ACC112 (cell line): ENCODE data around the gene GNB1.

Experiments used
- H2AFZ ChIP-seq: fragments of 200-600 bp; sonication (generic); one replicate; pipeline ENCODE4 v1.6.0; 2017; ENCODE audit warnings: antibody characterized with exemption, low read length; ENCODE audit not compliant: unreplicated experiment
- H3K27ac ChIP-seq: fragments of 200-600 bp; sonication (generic); 2 replicates; pipeline ENCODE4 v1.5.1; 2014; ENCODE audit warnings: low read depth, mild to moderate bottlenecking, antibody characterized with exemption, low read length, moderate library complexity
- H3K27me3 ChIP-seq: fragments of 200-600 bp; sonication (generic); 2 replicates; pipeline ENCODE4 v1.6.1; 2014; ENCODE audit warnings: mild to moderate bottlenecking, antibody characterized with exemption, low read length, moderate library complexity, mixed read lengths; ENCODE audit not compliant: insufficient read depth
- H3K36me3 ChIP-seq: fragments of 200-600 bp; sonication (generic); 2 replicates; pipeline ENCODE4 v1.6.1; 2016; ENCODE audit warnings: mild to moderate bottlenecking, antibody characterized with exemption, low read length, moderate library complexity, mixed read lengths; ENCODE audit not compliant: insufficient read depth
- H3K4me1 ChIP-seq: fragments of 200-600 bp; sonication (generic); one replicate; pipeline ENCODE4 v1.6.1; 2016; ENCODE audit warnings: low read length, mixed read lengths; ENCODE audit not compliant: insufficient read depth, unreplicated experiment, control insufficient read depth
- H3K4me3 ChIP-seq: fragments of 200-600 bp; sonication (generic); 2 replicates; pipeline ENCODE4 v1.5.1; 2014; ENCODE audit warnings: mild to moderate bottlenecking, low read depth, low read length
- H3K79me2 ChIP-seq: fragments of 200-600 bp; sonication (generic); one replicate; pipeline ENCODE4 v1.6.0; 2016; ENCODE audit warnings: low read length; ENCODE audit not compliant: control insufficient read depth, unreplicated experiment, insufficient read depth

The GNB1 gene

GRCh38 chr1:1852619-1853414 lies 38.1 kb downstream of the GNB1 start:
- H3K79me2 ChIP-seq, result peaks cover 98% of the 10 kb centered on the region
- no peaks in the 10 kb centered on the region for H3K27me3 ChIP-seq
- no peak overlapping the region for H3K27ac ChIP-seq
- H3K36me3 ChIP-seq, result 0 out of 2 replicates have a peak, but pooled peaks cover 6% of the 10 kb centered on the region
- peaks cover 4% of the 10 kb centered on the region for H3K4me1 ChIP-seq
- H2AFZ ChIP-seq, result no peak overlapping the region
- H3K4me3 ChIP-seq, result no peak overlapping the region

- Histone ChIP-seq H3K79me2 (peaks cover 94% of the 10 kb centered on the region), H3K4me1 (no peaks in the 10 kb centered on the region), H3K4me3 (no peak overlapping the region), H2AFZ (no peak overlapping the region), H3K27ac (no peak overlapping the region), H3K27me3 (no peaks in the 10 kb centered on the region), H3K36me3 (0 out of 2 replicates have a peak, but pooled peaks cover 6% of the 10 kb centered on the region)
These were observed 43.0 kb downstream of the GNB1 start for GRCh38 chr1:1847890-1848289.

- Histone ChIP-seq H3K79me2 (peaks cover 94% of the 10 kb centered on the region), H3K4me3 (no peak overlapping the region), H2AFZ (no peak overlapping the region), H3K36me3 (peaks cover 6% of the 10 kb centered on the region; the same call in 1 of the 2 replicates), H3K4me1 (no peaks in the 10 kb centered on the region), H3K27ac (no peak overlapping the region), H3K27me3 (no peaks in the 10 kb centered on the region)
These were observed 43.6 kb downstream of the GNB1 start for GRCh38 chr1:1847061-1847850.

GRCh38 chr1:1846386-1846918 lies 44.4 kb downstream of the GNB1 start:
- Histone ChIP-seq H3K27ac (no peak overlapping the region), H3K4me1 (no peaks in the 10 kb centered on the region), H2AFZ (no peak overlapping the region), H3K79me2 (peaks cover 94% of the 10 kb centered on the region), H3K36me3 (peaks cover 6% of the 10 kb centered on the region; the same call in 1 of the 2 replicates), H3K27me3 (no peaks in the 10 kb centered on the region), H3K4me3 (no peak overlapping the region)

GRCh38 chr1:1842360-1843146 lies 48.3 kb downstream of the GNB1 start:
- Histone ChIP-seq H2AFZ (no peak overlapping the region), H3K4me3 (no peak overlapping the region), H3K36me3 (no peaks in the 10 kb centered on the region; the same call in 1 of the 2 replicates), H3K27ac (no peak overlapping the region), H3K4me1 (no peaks in the 10 kb centered on the region), H3K27me3 (no peaks in the 10 kb centered on the region), H3K79me2 (peaks cover 95% of the 10 kb centered on the region)

GRCh38 chr1:1841575-1841995 lies 49.3 kb downstream of the GNB1 start:
- no peaks in the 10 kb centered on the region; the same call in none of the 2 replicates for H3K36me3 ChIP-seq
- no peaks in the 10 kb centered on the region for H3K4me1 ChIP-seq
- no peak overlapping the region for H3K27ac ChIP-seq
- H3K27me3 ChIP-seq, result no peaks in the 10 kb centered on the region
- no peak overlapping the region for H2AFZ ChIP-seq
- H3K79me2 ChIP-seq, result peaks cover 92% of the 10 kb centered on the region
- no peak overlapping the region for H3K4me3 ChIP-seq

- no peak overlapping the region for H3K27ac ChIP-seq
- H3K36me3 ChIP-seq, result no peaks in the 10 kb centered on the region; the same call in none of the 2 replicates
- H2AFZ ChIP-seq, result no peak overlapping the region
- H3K79me2 ChIP-seq, result peaks cover 93% of the 10 kb centered on the region
- H3K27me3 ChIP-seq, result no peaks in the 10 kb centered on the region
- H3K4me3 ChIP-seq, result no peak overlapping the region
- no peaks in the 10 kb centered on the region for H3K4me1 ChIP-seq
These were observed 51.4 kb downstream of the GNB1 start for GRCh38 chr1:1839311-1839965.

- Histone ChIP-seq H3K36me3 (peaks cover 6% of the 10 kb centered on the region; the same call in 1 of the 2 replicates), H3K4me3 (no peak overlapping the region), H3K27ac (no peak overlapping the region), H3K79me2 (peaks cover 92% of the 10 kb centered on the region), H3K27me3 (no peaks in the 10 kb centered on the region), H2AFZ (no peak overlapping the region), H3K4me1 (no peaks in the 10 kb centered on the region)
These were observed 54.8 kb downstream of the GNB1 start for GRCh38 chr1:1836119-1836518.

GRCh38 chr1:1835546-1835945 lies 55.3 kb downstream of the GNB1 start:
- Histone ChIP-seq H3K79me2 (peaks cover 92% of the 10 kb centered on the region), H3K4me1 (no peaks in the 10 kb centered on the region), H3K27ac (no peak overlapping the region), H3K27me3 (no peaks in the 10 kb centered on the region), H3K36me3 (peaks cover 6% of the 10 kb centered on the region; the same call in 1 of the 2 replicates), H2AFZ (no peak overlapping the region), H3K4me3 (no peak overlapping the region)
